ENCODE results near the gene WNK2. TPM values are rescaled to one million over a fixed set of nuclear protein-coding genes. Genes with fewer than 3 reads are reported as not detected.

WNK2 gene
- polyA plus RNA-seq, 2 of the 4 experiments (the other 2 are of a cell fraction): 2.1 to 6.7 TPM

GRCh38 chr9:93286252-93287188 lies 102.6 kb downstream of the WNK2 start (continued):
- TF ChIP-seq RFX5 (IDR thresholded peaks at IDR 0.05) (no peak), MAX (IDR thresholded peaks at IDR 0.05) (no peak)

DNA sequence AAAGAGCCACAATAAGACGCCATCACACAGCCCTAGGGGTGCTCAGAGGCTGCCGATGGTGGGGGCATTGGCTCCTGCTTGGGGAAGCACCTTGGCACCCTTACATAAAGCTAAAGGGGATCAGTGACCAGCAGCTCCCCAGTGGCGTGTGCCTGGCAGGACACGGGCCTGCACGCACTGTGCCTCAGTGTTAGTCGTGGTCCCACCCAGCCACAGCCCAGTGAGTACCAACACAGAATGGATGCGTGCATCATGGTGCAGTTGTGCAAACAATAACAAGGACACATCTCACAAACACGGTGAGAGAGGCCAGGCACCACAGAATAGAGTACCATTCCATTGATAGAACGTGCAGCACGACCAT lies 103.2 kb downstream of the WNK2 start:
- Histone ChIP-seq H3K4me1 (peaks cover 14% of the 10 kb centered on the region), H3K4me3 (no peak overlapping the region), H3K9me3 (no peaks in the 10 kb centered on the region), H3K27ac (no peak overlapping the region), H3K4me2 (no peak overlapping the region)
- DNase-seq (ENCODE audit: low read depth in 1 of 2, low spot score in 1 of 2) (no peak), FAIRE-seq (no peak), ATAC-seq (no peak)
- CTCF ChIA-PET: no interaction called here
- TF ChIP-seq MAFK (IDR thresholded peaks at IDR 0.05; ENCODE audit: partially characterized antibody) (no peak), HOXB5 (CRISPR knock-in tag; IDR thresholded peaks at IDR 0.05) (no peak), FOSL2 (IDR thresholded peaks at IDR 0.05) (no peak), FOSL2 (CRISPR knock-in tag; IDR thresholded peaks at IDR 0.05) (no peak), ZSCAN20 (CRISPR knock-in tag; IDR thresholded peaks at IDR 0.05) (no peak), ZNF302 (CRISPR knock-in tag; IDR thresholded peaks at IDR 0.05) (no peak), NR3C1 (IDR thresholded peaks at IDR 0.05) (no peak), CHD4 (IDR thresholded peaks at IDR 0.05; ENCODE audit: borderline replicate concordance) (no peak)
- TF ChIP-seq, protein P1, sequence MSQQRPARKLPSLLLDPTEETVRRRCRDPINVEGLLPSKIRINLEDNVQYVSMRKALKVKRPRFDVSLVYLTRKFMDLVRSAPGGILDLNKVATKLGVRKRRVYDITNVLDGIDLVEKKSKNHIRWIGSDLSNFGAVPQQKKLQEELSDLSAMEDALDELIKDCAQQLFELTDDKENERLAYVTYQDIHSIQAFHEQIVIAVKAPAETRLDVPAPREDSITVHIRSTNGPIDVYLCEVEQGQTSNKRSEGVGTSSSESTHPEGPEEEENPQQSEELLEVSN (IDR thresholded peaks at IDR 0.05; ENCODE audit: borderline replicate concordance, low read depth): no peak
- POLR2A ChIA-PET: no interaction called here
- 72% methylated on average over 7 of the region's 10 CpGs for WGBS (ENCODE audit: missing lambda C conversion rate)

- Histone ChIP-seq H3K4me1 (peaks cover 14% of the 10 kb centered on the region), H3K4me2 (no peak overlapping the region), H3K27ac (no peak overlapping the region), H3K9me3 (no peaks in the 10 kb centered on the region), H3K4me3 (no peak overlapping the region)
- TF ChIP-seq CBX2 (IDR thresholded peaks at IDR 0.05; ENCODE audit: borderline replicate concordance, low read depth): no peak
- no peak for TF ChIP-seq EP300 (IDR thresholded peaks at IDR 0.05)
- TF ChIP-seq ELK1 (IDR thresholded peaks at IDR 0.05; ENCODE audit: low read depth, low read length): no peak
- TF ChIP-seq ZFP36 (IDR thresholded peaks at IDR 0.05; ENCODE audit: borderline replicate concordance, partially characterized antibody): no peak
- no peak for TF ChIP-seq CHD4 (IDR thresholded peaks at IDR 0.05; ENCODE audit: borderline replicate concordance)
- no peak for TF ChIP-seq NR3C1 (IDR thresholded peaks at IDR 0.05)
- TF ChIP-seq EHMT2 (IDR thresholded peaks at IDR 0.05; ENCODE audit: low read depth): no peak
- TF ChIP-seq MYC (IDR thresholded peaks at IDR 0.05; ENCODE audit: borderline replicate concordance, low read length): no peak
- TF ChIP-seq MAX (IDR thresholded peaks at IDR 0.05): no peak
- no peak for TF ChIP-seq TFCP2L1 (CRISPR knock-in tag; IDR thresholded peaks at IDR 0.05)
- TF ChIP-seq HEYL (CRISPR knock-in tag; IDR thresholded peaks at IDR 0.05): no peak
- TF ChIP-seq KDM1A (IDR thresholded peaks at IDR 0.05; ENCODE audit: low read depth): no peak
- TF ChIP-seq CBX8 (IDR thresholded peaks at IDR 0.05): no peak
- TF ChIP-seq HOXB13 (CRISPR knock-in tag; IDR thresholded peaks at IDR 0.05; ENCODE audit: low read depth): no peak
- no peak for TF ChIP-seq POLR2A (IDR thresholded peaks at IDR 0.05; ENCODE audit: low read length)
- TF ChIP-seq SMC3 (IDR thresholded peaks at IDR 0.05): no peak
- no peak for TF ChIP-seq PHF8 (IDR thresholded peaks at IDR 0.05; ENCODE audit: borderline replicate concordance, low read depth)
- CTCF ChIA-PET: interaction anchor here (0.6 to 2.9 kb wide), 3 partner anchors 15 to 179 kb away, joined by 3 to 15 read pairs (median 6); no protein-coding TSS in a partner anchor
- POLR2A ChIA-PET: no interaction called here
- DNase-seq (ENCODE audit: low read depth in 1 of 2, low spot score in 1 of 2) (no peak), ATAC-seq (no peak), FAIRE-seq (no peak)
- 78% methylated on average over 5 of the region's 5 CpGs for WGBS (ENCODE audit: missing lambda C conversion rate)
Measured at GRCh38 chr9:93287593-93287992, 103.7 kb downstream of the WNK2 start.
